Stimulated activated CD4-positive, alpha-beta T cell treated with anti-CD3 and anti-CD28 coated beads, Interleukin-12 subunit alpha, Interleukin-12 subunit beta, amount 100 ng/mL, for 4 hours (primary cell): ENCODE measurements around the gene FAM174C.
"Not testable (repeated sequence)": the region's sequence is repeated elsewhere in the genome, so short reads cannot be mapped to it uniquely, and the experiment has no call there.

Source experiments
- DNase-seq: peaks from one replicate; pipeline ENCODE4 v3.0.0-alpha.2; 2020

Gene FAM174C

DNA sequence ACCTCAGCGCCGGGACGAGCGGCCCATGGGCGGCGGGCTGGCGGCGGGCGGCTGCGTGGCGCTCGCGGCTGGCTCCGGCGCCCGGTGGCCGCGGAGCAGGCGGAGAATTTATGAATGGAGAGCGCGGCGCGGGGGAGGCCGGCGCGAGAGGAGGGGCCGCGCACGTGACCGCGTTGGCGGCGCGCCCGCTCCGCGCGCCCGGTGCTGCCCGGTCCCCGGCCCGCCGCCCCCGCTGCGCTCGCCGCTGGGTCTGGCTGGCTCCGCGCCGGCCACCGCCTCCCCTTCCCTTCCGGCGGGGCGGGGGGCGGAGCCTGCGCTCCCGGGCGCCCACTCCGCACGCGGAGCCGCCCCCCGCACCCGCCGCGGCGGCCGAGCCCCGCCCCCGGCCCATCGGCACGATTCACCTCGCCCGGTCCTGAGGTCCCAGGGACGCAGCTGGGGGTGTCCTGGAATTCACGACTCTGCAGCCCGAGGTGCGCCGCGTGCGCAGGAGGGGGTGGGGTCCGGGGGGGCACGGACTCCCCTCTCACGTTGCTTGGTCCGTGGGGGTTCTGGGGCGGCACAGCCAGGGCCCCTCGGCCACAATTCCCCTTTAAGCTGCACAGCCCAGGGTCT, 37.5 kb upstream of the FAM174C start, which contains the start of gene CBARP:
TSS of gene CBARP (minus strand) at position 252 of the 615 bp plus-strand sequence. CDS start 1,905 bp downstream, outside the sequence.
- DNase-seq: peak; percentile 44

DNA sequence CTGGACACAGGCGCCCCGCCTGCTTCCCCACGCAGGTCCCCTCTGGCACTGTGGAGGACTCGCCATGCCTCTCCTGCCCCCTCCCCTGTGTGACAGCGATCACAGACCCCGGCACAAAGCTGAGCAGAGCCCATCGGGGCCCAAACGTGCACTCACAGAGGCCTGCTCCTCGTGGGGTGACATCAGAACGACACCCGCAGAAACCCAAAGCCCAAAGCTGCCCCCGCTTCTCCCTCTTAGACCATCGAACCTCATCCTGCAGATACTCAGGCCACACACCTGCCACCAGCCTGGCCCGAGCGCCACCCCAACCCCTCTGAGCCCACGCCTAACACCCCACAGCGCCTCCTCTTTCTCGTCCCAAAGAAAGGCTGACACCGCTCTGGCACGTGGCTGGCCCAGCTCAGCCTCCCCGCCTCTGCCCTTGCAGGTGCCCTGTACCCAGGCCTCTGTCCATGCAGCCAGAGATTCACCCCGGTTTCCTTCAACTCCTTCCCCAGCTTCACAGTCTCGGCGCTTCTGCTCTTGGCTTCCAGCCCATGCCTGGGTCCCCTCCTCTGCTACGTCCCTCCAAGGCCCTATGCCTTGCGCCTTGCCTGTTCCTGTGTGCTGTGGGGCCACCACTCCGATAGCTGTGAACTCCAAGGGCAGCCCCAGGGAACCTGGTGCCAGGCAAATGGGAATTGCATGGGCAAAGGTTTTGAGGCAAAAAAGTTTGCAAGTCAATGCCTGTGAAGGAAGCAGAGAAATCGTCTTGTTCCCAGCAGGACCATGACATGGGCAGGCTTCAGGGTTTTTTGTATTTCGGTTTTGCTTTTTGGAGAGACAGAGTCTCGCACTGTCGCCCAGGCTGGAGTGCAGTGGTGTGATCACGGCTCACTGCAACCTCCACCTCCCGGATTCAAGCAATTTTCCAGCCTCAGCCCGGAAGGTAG, 36.7 kb upstream of the FAM174C start:
- no peak for DNase-seq

DNA sequence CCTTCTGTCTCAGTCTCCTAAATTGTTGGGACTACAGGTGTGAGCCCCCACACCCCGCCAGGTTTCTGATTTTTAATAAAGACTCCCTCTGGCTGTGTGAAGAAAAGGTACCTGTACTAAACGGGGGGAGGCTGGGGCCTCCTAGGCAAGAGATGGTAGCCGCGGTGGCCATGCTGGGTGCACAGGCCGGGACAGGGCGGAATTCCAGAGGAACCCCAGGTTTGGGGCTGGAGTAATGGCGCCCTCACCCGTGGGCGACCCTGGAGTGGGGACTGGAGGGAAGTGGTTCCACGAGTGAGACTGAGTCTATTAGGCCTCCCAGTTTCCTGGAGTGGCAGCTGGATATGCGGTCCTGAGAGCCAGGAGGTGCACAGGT, 35.9 kb upstream of the FAM174C start:
- no peak for DNase-seq

- peak; percentile 94 for DNase-seq
These were observed 35.3 kb upstream of the FAM174C start for GRCh38 chr19:1239796-1240737.

GRCh38 chr19:1240925-1241324, 34.4 kb upstream of the FAM174C start:
- no peak for DNase-seq

DNA sequence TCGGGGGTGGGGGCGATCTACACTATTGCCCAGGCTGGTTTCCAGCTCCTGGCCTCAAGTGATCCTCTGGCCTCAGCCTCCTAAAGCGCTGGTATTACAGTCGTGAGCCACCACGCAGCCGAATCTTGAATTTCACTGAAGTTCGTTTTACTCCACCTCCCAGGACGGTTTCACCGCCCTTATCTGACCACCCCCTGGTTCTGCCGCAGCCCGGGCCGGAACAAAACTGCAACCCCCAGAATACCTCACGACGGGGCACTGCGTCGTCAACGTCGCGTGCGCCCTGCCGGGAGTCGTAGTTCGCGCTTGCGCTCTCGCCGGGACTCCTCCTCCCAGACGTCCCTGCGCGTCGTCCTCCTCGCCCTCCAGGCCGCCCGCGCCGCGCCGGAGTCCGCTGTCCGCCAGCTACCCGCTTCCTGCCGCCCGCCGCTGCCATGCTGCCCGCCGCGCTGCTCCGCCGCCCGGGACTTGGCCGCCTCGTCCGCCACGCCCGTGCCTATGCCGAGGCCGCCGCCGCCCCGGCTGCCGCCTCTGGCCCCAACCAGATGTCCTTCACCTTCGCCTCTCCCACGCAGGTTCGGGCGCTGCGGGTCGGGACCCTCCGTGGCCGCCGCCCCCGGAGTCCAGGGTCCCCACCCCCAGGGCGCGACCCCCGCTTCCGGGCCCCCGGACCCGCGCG, 33.8 kb upstream of the FAM174C start, which contains the start of gene ATP5F1D:
TSS of gene ATP5F1D (plus strand) at position 335 of the 679 bp plus-strand sequence. CDS start at position 435, 100 bp downstream.
- peak; percentile 90 for DNase-seq

DNA sequence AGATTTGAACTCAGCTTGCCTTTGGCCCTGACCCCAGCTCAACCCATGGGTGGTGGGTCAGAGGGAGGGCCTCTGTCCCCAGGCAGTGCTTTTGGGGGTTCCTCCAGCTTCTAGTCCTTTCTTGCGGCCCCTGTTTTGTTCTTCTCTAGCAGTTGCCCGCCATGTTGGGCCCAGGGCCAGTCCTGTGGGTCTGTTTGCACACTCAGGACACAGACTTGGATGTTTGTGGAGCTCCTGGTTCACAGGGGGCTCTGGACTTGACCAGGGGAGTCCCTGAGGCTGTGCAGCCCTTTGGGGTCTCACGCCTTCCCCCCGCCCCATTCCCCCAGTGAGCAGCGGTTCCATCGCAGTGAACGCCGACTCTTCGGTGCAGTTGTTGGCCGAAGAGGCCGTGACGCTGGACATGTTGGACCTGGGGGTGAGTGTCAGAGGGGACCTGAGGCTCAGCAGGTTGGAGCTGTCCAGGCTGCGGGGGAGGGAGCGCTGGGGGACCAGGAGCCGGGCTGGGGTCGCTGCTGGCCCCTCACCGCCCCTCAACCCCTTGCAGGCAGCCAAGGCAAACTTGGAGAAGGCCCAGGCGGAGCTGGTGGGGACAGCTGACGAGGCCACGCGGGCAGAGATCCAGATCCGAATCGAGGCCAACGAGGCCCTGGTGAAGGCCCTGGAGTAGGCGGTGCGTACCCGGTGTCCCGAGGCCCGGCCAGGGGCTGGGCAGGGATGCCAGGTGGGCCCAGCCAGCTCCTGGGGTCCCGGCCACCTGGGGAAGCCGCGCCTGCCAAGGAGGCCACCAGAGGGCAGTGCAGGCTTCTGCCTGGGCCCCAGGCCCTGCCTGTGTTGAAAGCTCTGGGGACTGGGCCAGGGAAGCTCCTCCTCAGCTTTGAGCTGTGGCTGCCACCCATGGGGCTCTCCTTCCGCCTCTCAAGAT, 31.3 kb upstream of the FAM174C start:
- peak; percentile 83 for DNase-seq

GRCh38 chr19:1244693-1245451, 30.5 kb upstream of the FAM174C start:
- no peak for DNase-seq

GRCh38 chr19:1245494-1246264, 29.7 kb upstream of the FAM174C start:
- DNase-seq: no peak

DNA sequence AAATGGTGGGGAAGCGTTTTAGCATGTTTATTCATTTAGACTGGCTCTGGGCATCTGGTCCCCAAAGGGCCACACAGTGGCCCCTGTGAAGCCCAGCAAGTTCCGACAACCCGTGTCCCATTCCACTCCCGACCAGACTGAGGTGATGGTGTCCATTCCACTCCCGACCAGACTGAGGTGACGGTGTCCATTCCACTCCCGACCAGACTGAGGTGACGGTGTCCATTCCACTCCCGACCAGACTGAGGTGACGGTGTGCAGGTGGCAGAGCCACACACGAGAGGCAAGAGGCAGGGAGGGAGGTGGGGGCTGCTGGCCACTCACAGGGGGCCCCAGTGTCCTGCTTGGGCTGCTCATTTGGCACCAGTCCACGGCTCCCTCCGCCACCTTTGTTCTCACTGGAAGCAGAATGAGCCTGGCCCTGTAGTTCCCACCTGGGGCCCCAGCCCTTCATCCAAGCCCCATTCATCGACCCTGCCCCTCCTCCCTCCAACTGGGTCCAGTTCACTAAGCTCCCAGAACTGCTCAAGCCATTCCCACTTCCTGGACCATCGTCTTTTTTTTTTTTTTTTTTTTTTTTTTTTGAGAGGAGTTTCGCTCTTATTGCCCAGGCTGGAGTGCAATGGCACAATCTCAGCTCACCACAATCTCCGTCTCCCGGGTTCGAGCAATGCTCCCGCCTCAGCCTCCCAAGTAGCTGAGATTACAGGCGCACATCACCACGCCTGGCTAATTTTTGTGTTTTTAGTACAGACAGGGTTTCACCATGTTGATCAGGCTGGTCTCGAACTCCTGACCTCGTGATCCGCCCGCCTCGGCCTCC, 28.9 kb upstream of the FAM174C start:
- not testable (repeated sequence) for DNase-seq

DNA sequence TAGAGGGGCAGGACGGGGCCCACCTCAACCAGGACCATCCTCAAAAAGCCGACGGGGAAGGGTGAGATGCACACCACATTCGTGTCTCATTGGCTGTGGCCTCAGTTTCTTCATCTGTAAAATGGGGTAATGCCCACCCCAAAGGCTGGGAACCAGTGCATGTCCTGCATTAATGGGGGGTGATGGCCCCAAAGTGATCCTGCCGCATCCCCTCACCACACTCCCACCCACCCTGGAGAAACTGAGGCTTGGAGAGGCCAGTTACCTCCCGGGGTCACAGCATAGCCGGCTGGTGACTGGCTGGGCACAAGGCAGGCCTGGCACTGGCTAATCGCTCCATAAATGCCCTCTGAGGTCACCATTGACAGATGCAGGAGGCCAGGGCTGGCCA, 27.6 kb upstream of the FAM174C start:
- DNase-seq: no peak

- peak; percentile 64 for DNase-seq
These were observed 27.1 kb upstream of the FAM174C start, which contains the start of gene MIDN for GRCh38 chr19:1248139-1248785. TSS of gene MIDN (plus strand) at chr19:1248583. CDS start at chr19:1250297, 1,714 bp downstream.

DNA sequence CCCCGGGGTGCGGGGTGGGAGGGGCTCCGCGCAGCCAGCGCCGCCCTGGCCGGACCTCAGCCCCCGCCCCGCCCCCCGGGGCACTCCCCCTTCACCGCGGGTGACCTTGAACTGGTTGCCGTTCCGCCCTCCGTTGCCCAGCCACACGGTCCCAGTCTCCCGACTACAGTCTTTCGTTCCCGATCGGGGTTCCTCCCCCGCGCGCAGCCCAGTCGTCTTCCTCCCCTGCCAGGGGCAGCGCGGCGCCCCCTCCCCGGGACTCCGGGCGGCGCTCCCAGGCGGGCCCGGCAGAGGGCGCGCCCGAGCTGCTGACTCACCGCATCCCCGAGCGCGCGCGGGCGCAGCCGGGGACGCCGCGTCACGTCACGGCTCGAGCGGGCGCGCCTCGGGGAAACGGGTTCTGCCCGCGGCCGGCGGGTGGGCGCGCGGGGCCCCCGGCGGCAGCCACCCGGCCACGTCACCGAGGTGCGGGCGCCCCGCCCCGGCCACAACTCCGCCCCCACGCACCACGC, 26.5 kb upstream of the FAM174C start:
- peak; percentile 81 for DNase-seq

- peak; percentile 94 for DNase-seq
These were observed 25.9 kb upstream of the FAM174C start for GRCh38 chr19:1249298-1249989.

- DNase-seq: no peak
These were observed 25.3 kb upstream of the FAM174C start for GRCh38 chr19:1249990-1250436.

DNA sequence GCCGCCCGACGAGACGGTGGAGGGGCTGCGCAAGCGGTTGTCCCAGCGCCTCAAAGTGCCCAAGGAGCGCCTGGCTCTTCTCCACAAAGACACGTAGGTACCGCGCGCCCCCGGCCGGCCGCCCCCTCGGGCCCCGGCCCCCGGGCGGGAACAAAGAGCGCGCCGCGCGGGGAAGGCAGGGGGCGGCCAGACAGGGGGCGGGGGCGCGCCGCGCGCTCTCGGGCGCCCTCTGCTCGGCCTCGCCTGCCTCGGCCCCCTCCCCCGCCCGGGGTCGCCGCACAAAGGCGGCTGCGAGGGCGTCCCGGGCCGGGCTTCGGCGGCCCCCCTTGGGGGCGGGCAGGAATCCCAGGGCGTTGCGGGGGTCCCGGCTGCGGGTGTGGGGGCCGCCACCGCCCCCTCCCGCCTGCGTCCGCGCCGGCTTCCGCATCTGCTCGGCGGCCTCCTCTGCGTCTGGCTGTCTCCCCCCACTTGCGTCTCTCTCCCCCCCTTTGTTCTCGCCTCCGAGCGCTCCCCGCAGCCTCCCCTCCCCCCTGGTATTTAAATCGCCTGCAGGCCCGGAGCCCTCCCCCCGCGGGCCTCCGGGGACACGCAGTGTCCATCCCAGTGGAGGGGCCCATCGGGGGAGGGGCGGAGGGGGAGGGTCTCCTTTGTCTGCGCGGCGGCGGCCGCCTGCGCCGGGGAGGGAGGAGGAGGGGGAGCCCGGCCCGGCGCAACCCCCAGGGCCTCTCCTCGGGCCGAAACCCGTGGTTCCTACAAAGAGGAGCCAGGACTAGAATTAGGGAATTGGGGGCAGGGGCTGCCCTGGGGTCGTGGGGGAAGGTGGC, 24.7 kb upstream of the FAM174C start:
- DNase-seq: peak; percentile 42
